ENCODE results near the gene KDM5C. TPM values are rescaled to one million over a fixed set of nuclear protein-coding genes. Genes with fewer than 3 reads are reported as not detected.
"Not testable (repeated sequence)": the region's sequence is repeated elsewhere in the genome, so short reads cannot be mapped to it uniquely, and the experiment has no call there.

Gene KDM5C
- total RNA-seq, 1 donor from 2014 or later: 126 TPM

DNA sequence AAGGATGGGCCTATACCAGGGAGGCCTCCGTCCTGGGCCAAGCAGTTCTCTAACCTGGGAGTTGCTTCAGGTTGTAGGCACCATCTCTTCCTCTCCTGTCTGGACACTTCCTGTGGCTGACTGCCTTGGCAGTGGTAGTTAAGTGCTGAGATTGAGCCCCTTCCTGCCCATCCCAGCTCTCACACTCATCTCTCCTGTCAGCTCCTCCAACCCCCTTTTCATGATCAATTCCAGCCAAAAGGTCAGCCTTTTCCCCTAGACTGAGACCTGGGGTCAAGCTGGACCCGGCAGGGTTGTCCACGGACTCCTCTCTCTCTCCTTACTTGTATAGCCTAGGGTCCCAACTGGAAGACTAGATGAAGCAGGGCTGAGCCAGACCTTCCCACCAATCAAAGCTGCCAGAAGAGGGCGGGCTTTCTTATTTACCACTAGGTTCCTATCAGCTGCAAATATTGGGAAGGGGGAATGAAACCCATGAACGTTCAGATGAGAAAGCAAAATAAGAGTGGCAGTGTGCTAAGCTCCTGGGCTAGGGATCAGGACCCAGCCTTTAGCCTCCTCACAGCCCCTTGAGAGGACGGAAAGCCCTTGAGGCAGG is 34.5 kb downstream of the KDM5C start:
- no peak for DNase-seq (ENCODE audit: low read depth)

- DNase-seq (ENCODE audit: low read depth): no peak
Observed at GRCh38 chrX:53188763-53189162, 36.2 kb downstream of the KDM5C start.

DNA sequence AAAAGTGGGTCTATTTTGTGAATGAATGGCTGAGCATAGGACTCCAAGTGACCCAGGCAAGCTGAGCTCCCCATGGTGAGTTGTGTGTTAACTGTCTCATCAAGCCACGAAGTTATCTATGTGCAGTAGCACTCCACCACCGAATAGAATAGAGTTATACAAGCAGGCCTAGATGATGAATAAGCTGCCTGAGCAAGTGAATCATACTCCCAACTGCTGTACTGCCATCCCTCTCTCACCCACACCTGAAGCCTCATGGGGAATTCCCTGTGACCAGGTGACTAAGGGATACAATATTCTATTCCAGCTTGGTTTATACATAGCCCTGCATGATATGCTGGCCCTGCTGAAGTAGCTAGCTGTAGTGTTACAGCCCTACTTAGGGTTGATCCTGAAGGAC is 38.7 kb downstream of the KDM5C start:
- DNase-seq (ENCODE audit: low read depth): peak; percentile 77

DNA sequence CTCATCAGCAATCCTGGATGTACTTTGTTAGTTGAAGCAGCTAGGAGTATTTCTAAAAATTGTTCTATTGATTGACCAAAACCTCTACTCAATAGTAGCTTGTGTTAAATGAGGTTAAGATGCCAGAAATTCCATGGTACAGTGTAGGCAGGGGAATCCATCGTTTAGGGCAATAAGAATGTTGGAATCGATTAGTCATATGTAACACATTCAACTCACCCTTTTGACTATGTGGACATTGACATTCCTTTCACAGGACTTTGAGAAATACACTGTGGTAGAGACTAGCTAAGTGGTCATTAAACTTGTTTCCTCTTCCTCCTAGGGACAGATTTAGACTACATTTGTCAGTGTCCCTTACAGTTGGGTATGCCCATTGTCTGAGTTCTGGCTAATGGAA is 40.2 kb downstream of the KDM5C start:
- DNase-seq (ENCODE audit: low read depth): peak; percentile 82

DNA sequence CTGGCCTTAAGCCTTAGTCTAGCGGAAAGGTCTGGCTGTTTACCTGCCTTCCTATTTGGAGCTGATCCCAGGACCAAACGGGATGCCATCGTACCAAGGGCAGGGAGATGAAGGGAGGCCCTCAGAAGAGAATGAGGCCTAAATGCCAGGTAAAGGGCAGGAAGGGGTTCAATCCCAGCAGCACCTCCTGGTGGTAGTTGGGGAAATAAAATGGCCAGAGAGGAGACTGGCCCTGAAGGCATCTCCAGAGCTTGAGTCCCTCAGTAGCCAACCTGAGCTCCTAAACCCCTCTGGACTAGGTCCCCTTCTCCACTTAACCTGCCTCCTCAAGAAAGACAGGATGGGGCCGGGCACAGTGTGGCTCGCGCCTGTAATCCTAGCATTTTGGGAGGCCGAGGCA is 53.7 kb downstream of the KDM5C start:
- no peak for DNase-seq (ENCODE audit: low read depth)

GRCh38 chrX:53166103-53166502 is 58.9 kb downstream of the KDM5C start:
- no peak for DNase-seq (ENCODE audit: low read depth)

GRCh38 chrX:53164566-53164965 is 60.4 kb downstream of the KDM5C start:
- DNase-seq (ENCODE audit: low read depth): not testable (repeated sequence)

DNA sequence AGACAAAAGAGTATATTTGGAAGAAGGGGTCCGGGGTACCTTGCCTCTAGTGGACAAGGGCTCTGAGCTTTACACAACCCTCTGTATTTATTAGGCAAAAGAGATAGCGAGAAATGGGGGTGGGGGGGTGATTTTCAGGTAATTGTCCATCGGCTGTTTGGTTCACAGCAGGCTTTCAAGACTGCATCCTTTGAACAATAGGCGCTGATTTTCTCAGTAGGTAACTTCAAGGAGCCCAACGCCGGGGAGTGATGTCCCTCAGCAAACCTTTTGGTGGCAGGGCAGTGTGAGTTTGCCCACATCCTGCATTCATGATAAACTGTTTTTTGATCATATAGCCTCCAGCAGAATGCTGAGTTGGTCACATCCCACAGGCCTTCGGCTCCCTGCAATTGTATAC is 61.6 kb downstream of the KDM5C start:
- no peak for DNase-seq (ENCODE audit: low read depth)

GRCh38 chrX:53160297-53160983 is 64.6 kb downstream of the KDM5C start:
- peak; percentile 0 for DNase-seq (ENCODE audit: low read depth)

DNA sequence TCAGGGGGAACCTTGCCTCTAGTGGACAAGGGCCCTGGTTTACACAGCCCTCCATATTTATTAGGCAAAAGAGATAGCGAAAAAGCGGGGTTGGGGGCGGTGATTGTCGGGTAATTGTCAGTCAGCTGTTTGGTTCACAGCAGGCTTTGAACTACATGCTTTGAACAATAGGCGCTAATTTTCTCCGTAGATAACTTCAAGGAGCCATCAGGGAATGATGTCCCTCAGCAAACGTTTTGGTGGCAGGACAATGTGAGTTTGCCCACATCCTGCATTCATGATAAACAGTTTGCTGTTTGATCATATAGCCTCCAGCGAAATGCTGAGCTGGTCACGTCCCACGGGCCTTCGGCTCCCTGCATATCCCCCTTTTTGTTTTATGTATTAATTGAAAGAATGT is 65.8 kb downstream of the KDM5C start:
- no peak for DNase-seq (ENCODE audit: low read depth)

DNA sequence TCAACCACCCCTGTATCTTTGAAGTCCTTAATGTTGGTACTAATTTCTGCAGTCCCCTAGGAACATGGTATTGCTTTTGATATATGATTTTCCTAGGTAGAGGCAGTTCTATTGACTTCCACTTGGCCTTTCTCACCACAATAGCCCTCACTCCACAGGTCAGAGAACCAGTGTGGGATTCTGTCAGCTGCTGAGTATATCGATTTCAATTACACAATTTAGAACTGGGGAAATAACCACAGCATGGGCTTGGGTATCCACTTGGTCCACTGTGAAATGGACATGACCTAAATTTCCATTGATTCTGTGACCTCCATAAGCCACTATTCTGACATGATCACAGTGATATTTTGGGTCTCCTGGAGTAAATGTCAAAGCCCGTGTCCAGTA is 68.8 kb downstream of the KDM5C start:
- DNase-seq (ENCODE audit: low read depth): no peak

- DNase-seq (ENCODE audit: low read depth): no peak
Observed at GRCh38 chrX:53155512-53156206, 69.3 kb downstream of the KDM5C start.

DNA sequence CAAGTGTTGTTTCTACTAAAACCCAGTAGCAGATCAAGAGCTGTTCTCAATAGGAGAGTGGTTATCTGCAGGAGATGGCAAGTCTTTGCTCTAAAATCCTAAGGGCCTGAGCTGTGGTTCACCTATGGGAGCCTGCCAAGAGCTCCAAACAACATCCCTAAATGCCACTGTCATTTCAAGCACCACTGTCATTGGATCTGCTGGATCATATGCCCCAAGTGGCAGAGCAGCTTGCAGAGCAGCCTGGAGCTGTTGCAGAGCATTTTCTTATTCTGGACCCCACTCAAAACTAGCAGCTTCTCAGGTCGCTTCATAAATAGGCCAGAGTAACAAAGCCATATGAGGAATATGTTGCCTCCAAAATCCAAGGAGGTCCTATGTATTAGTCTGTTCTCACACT is 71.4 kb downstream of the KDM5C start:
- no peak for DNase-seq (ENCODE audit: low read depth)

Other genes starting within 250 kb of the KDM5C start
- gene GPR173, start 176.4 kb downstream of the KDM5C start, total RNA-seq: 0.52 and 3.3 TPM in 2 replicates
- 3.3 and 7.9 TPM in 2 replicates for gene TSPYL2, start 142.8 kb downstream of the KDM5C start, total RNA-seq
- 3.0 and 9.2 TPM in 2 replicates for gene KANTR, start 131.1 kb downstream of the KDM5C start, total RNA-seq
- 8.2 and 17.8 TPM in 2 replicates for gene IQSEC2, start 56.4 kb upstream of the KDM5C start, total RNA-seq
- 6.8 and 40.7 TPM in 2 replicates for gene SMC1A, start 197.4 kb upstream of the KDM5C start, total RNA-seq
- gene RIBC1, start 197.7 kb upstream of the KDM5C start, total RNA-seq: 1.2 and 2.8 TPM in 2 replicates
- gene HSD17B10, start 209.2 kb upstream of the KDM5C start, total RNA-seq: 72.0 and 82.8 TPM in 2 replicates